Right atrium auricular region (tissue), 2 donors: ENCODE results near the gene CHMP4B. TPM values are rescaled to one million over a fixed set of nuclear protein-coding genes. Genes with fewer than 3 reads are reported as not detected.

ENCODE experiments used
- DNase-seq: peaks from one replicate; pipeline ENCODE4 v3.0.0-alpha.2; 2019; ENCODE audit warnings: low spot score
- H3K27ac ChIP-seq, 2 donors: fragments of 200-600 bp; sonication (generic); 1 replicate in 1 of 2; 2 replicates in 1 of 2; pipeline ENCODE4 v1.5.1; 2016 to 2019
- H3K27me3 ChIP-seq, 2 donors: fragments of 200-600 bp; sonication (generic); one replicate each; pipeline versions ENCODE4 v1.5.1 to v1.6.0; 2017 to 2019
- H3K36me3 ChIP-seq: fragments of 200-600 bp; sonication (generic); one replicate; pipeline ENCODE4 v1.5.1; 2016
- H3K4me1 ChIP-seq, 2 donors: fragments of 200-600 bp; sonication (generic); one replicate each; pipeline versions ENCODE4 v1.5.1 to v1.6.0; 2017 to 2019
- H3K4me3 ChIP-seq, 2 donors: fragments of 200-600 bp; sonication (generic); 1 replicate in 1 of 2; 2 replicates in 1 of 2; pipeline ENCODE4 v1.5.1; 2017 to 2019; ENCODE audit warnings: mild to moderate bottlenecking in 1 of 2, moderate library complexity in 1 of 2
- H3K9me3 ChIP-seq, 2 donors: fragments of 200-600 bp; sonication (generic); one replicate each; pipeline ENCODE4 v1.5.1; 2019
- total RNA-seq, 2 donors: library from RNA; depleted of rRNA; stranded (reverse); fragments of >200 nt; gene quantifications; one replicate each; pipeline ENCODE4 v1.1.0, GENCODE V29; 2016
- TF ChIP-seq, protein P1 (sequence below), 2 donors: fragments of 200-600 bp; sonication (generic); IDR thresholded peaks; one replicate each; pipeline ENCODE4 v1.5.1; 2019; ENCODE audit warnings: antibody characterized with exemption in 2 of 2

CHMP4B gene
- total RNA-seq, 2 donors from 2014 or later, result 57.0 to 79.5 TPM

DNA sequence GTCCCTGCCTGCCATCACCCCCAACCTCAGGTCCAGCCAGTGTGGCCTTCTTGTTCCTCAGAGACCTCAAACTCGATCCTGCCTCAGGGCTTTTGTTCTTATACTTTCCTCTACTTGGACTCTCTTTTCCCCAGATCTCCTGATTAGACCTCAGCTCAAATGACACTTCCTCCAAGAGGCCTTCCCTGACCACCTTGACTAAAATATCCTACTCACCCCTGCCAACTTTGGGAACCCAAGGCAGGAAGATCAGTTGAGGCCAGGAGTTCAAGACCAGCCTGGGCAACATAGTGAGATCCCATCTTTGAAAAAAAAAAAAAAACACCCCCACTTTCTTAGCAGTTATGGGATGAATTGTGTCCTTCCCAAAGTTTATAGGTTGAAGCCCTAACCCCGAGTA, 73.5 kb downstream of the CHMP4B start:
- TF ChIP-seq, protein P1, sequence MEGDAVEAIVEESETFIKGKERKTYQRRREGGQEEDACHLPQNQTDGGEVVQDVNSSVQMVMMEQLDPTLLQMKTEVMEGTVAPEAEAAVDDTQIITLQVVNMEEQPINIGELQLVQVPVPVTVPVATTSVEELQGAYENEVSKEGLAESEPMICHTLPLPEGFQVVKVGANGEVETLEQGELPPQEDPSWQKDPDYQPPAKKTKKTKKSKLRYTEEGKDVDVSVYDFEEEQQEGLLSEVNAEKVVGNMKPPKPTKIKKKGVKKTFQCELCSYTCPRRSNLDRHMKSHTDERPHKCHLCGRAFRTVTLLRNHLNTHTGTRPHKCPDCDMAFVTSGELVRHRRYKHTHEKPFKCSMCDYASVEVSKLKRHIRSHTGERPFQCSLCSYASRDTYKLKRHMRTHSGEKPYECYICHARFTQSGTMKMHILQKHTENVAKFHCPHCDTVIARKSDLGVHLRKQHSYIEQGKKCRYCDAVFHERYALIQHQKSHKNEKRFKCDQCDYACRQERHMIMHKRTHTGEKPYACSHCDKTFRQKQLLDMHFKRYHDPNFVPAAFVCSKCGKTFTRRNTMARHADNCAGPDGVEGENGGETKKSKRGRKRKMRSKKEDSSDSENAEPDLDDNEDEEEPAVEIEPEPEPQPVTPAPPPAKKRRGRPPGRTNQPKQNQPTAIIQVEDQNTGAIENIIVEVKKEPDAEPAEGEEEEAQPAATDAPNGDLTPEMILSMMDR (IDR thresholded peaks at IDR 0.05), result no peak
- H3K27ac ChIP-seq, result no peak overlapping the region
- H3K4me1 ChIP-seq, result no peaks in the 10 kb centered on the region
- peaks cover 0 to 5% of the 10 kb centered on the region in 2 donors for H3K9me3 ChIP-seq
- no peaks in the 10 kb centered on the region for H3K36me3 ChIP-seq
- H3K27me3 ChIP-seq, result no peaks in the 10 kb centered on the region
- DNase-seq, result no peak
- H3K4me3 ChIP-seq, result no peak overlapping the region

DNA sequence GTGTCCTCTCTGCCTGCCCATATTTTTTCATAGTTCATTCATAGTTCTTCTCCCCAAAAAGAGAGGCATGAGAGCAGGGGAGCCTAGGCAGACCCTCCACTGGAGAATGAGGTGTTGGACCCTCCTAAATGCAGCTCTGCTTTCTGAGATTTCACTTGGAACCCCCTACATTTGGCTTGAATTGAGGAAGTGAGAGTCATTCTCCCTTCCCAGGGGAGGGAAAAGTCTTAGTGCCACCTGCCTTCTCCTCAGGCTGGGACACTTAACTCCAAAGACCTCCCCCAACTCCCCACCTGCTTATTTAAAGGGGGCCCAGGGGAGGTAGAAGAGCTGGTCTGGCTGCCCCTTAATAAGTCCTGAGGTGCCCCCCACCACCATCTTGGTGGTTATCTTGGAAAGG, 78.2 kb downstream of the CHMP4B start:
- DNase-seq, result no peak
- H3K9me3 ChIP-seq, result peaks cover 0 to 8% of the 10 kb centered on the region in 2 donors
- no peak overlapping the region for H3K27ac ChIP-seq
- no peaks in the 10 kb centered on the region for H3K27me3 ChIP-seq
- H3K36me3 ChIP-seq, result no peaks in the 10 kb centered on the region
- no peaks in the 10 kb centered on the region for H3K4me1 ChIP-seq
- H3K4me3 ChIP-seq, result no peak overlapping the region
- TF ChIP-seq, protein P1 (IDR thresholded peaks at IDR 0.05), result no peak

- TF ChIP-seq, protein P1 (IDR thresholded peaks at IDR 0.05), result no peak
- no peak for DNase-seq
- Histone ChIP-seq H3K36me3 (no peaks in the 10 kb centered on the region), H3K27me3 (no peaks in the 10 kb centered on the region), H3K4me1 (no peaks in the 10 kb centered on the region), H3K9me3 (peaks cover 0 to 8% of the 10 kb centered on the region in 2 donors), H3K4me3 (no peak overlapping the region), H3K27ac (no peak overlapping the region)
Measured at GRCh38 chr20:33890557-33890956, 79.4 kb downstream of the CHMP4B start.

DNA sequence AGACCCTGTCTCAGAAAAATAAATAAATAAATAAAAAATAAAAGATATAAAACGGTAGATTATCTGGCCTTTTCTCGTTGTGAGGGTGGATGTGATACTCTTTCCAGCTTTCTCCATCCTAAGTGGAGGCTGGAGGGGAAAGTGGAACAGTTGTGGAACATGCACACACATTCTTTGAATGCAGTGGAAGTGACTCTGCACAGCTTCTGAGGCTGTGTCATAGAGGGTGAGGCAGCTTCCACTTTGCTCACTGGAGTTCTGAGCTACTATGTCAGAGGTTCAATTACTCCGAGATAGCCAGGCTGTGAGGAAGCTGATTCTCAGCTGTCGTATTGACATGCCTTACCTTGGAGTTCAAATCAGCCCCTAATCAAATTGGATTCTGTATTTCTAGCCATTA, 82.2 kb downstream of the CHMP4B start:
- Histone ChIP-seq H3K36me3 (no peaks in the 10 kb centered on the region), H3K9me3 (peaks cover 0 to 8% of the 10 kb centered on the region in 2 donors), H3K4me3 (no peak overlapping the region), H3K27me3 (no peaks in the 10 kb centered on the region), H3K27ac (no peak overlapping the region), H3K4me1 (no peaks in the 10 kb centered on the region)
- TF ChIP-seq, protein P1 (IDR thresholded peaks at IDR 0.05), result no peak
- no peak for DNase-seq

DNA sequence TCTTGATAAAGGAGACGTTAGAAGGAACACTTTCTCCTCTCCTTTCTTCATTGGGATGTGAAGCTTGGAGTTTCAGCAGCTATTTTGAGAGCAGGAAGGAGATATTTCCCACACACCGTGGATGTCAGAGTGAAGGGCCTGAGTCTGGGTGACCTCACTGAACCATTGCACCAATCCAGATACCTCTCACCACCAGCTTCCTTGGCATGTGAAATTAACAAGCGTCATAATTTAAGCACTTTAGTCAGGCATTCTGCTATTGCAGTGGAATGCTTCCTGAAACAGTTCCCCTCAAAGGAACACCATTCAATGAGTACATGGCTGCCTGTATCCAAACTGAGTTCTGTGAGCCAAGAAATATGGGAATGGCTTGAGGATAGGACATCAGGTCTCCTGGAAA, 83.7 kb downstream of the CHMP4B start:
- DNase-seq, result no peak
- peaks cover 0 to 8% of the 10 kb centered on the region in 2 donors for H3K9me3 ChIP-seq
- H3K4me3 ChIP-seq, result no peak overlapping the region
- TF ChIP-seq, protein P1 (IDR thresholded peaks at IDR 0.05), result no peak
- H3K27me3 ChIP-seq, result no peaks in the 10 kb centered on the region
- no peaks in the 10 kb centered on the region for H3K4me1 ChIP-seq
- no peaks in the 10 kb centered on the region for H3K36me3 ChIP-seq
- no peak overlapping the region for H3K27ac ChIP-seq

- H3K9me3 ChIP-seq, result no peaks in the 10 kb centered on the region
- H3K27ac ChIP-seq, result no peak overlapping the region
- H3K4me3 ChIP-seq, result no peak overlapping the region
- H3K27me3 ChIP-seq, result no peaks in the 10 kb centered on the region
- TF ChIP-seq, protein P1 (IDR thresholded peaks at IDR 0.05), result no peak
- no peaks in the 10 kb centered on the region for H3K36me3 ChIP-seq
- no peak for DNase-seq
- H3K4me1 ChIP-seq, result no peaks in the 10 kb centered on the region
Measured at GRCh38 chr20:33896509-33896908, 85.4 kb downstream of the CHMP4B start.
